ENCODE results near the gene EN2. TPM values are rescaled to one million over a fixed set of nuclear protein-coding genes. Genes with fewer than 3 reads are reported as not detected.
A peak's percentile ranks its signal among the peaks of the same experiment; 100 is the strongest.

The EN2 gene
- total and polyA plus RNA-seq, 2 of the 13 experiments (the other 11 are each of a cell fraction or from before 2014, with no cell fraction given), result not detected

DNA sequence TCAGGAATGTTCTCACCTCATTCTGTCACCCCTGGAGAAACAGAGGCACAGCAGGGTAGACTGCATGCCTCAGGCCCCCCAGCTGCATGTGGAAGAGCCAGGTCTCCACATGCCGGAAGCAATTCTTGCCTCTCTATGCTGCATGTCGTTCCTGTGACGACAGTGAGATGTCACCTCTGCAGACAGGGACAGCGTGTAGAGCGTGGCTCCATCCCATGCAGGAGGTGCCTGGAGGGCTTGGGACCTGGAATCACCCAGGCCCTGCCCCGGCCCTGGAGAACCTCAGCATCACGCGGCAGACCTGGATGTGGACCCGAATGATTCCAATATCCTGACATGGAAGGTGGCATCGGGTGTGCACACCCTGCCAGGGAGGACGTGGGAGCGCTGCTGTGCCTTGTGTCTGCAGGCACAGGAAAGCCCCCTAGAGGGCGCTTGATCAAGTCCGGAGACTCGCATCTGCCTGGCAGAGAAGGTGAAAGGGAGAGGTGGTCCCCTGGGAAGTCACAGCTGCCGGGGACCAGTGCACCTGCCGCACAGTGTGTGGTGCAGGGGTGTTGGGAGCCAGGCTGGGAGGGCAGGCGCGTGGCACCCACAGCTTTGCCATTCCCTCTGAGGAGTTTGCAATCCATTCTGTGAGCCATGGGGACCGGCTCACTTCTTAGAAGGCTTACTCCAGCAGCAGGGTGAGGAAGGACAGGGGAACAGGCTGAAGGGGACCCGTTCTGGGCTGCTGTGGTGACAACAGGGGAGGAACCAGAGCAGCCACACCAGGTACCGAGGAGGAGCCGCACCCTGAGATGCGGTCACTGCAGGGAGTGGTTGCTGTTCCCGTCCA lies 45.3 kb upstream of the EN2 start (continued):
- TF ChIP-seq ZNF687 (CRISPR knock-in tag; IDR thresholded peaks at IDR 0.05), result peak; percentile 32
- TF ChIP-seq HNRNPH1 (optimal IDR thresholded peaks at IDR 0.05; ENCODE audit: low read depth, low read length), result no peak
- TF ChIP-seq POLR2AphosphoS2 (IDR thresholded peaks at IDR 0.05; ENCODE audit: low read depth, low read length), result no peak
- no peak for TF ChIP-seq CSRNP1 (CRISPR knock-in tag; IDR thresholded peaks at IDR 0.05)
- peak; percentile 25; the same call in 1 of the 2 replicates for TF ChIP-seq SMC3 (IDR thresholded peaks at IDR 0.05; ENCODE audit: low read length)
- no peak for TF ChIP-seq ZNF547 (CRISPR knock-in tag; IDR thresholded peaks at IDR 0.05)
- TF ChIP-seq ZFX (CRISPR knock-in tag; IDR thresholded peaks at IDR 0.05; ENCODE audit: low read depth), result no peak
- TF ChIP-seq ZNF496 (CRISPR knock-in tag; IDR thresholded peaks at IDR 0.05; ENCODE audit: insufficient replicate concordance), result no peak
- TF ChIP-seq DPF2 (CRISPR knock-in tag; IDR thresholded peaks at IDR 0.05; ENCODE audit: borderline replicate concordance, low read depth), result no peak
- TF ChIP-seq, protein P1, sequence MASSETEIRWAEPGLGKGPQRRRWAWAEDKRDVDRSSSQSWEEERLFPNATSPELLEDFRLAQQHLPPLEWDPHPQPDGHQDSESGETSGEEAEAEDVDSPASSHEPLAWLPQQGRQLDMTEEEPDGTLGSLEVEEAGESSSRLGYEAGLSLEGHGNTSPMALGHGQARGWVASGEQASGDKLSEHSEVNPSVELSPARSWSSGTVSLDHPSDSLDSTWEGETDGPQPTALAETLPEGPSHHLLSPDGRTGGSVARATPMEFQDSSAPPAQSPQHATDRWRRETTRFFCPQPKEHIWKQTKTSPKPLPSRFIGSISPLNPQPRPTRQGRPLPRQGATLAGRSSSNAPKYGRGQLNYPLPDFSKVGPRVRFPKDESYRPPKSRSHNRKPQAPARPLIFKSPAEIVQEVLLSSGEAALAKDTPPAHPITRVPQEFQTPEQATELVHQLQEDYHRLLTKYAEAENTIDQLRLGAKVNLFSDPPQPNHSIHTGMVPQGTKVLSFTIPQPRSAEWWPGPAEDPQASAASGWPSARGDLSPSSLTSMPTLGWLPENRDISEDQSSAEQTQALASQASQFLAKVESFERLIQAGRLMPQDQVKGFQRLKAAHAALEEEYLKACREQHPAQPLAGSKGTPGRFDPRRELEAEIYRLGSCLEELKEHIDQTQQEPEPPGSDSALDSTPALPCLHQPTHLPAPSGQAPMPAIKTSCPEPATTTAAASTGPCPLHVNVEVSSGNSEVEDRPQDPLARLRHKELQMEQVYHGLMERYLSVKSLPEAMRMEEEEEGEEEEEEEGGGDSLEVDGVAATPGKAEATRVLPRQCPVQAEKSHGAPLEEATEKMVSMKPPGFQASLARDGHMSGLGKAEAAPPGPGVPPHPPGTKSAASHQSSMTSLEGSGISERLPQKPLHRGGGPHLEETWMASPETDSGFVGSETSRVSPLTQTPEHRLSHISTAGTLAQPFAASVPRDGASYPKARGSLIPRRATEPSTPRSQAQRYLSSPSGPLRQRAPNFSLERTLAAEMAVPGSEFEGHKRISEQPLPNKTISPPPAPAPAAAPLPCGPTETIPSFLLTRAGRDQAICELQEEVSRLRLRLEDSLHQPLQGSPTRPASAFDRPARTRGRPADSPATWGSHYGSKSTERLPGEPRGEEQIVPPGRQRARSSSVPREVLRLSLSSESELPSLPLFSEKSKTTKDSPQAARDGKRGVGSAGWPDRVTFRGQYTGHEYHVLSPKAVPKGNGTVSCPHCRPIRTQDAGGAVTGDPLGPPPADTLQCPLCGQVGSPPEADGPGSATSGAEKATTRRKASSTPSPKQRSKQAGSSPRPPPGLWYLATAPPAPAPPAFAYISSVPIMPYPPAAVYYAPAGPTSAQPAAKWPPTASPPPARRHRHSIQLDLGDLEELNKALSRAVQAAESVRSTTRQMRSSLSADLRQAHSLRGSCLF (CRISPR knock-in tag; IDR thresholded peaks at IDR 0.05; ENCODE audit: borderline replicate concordance), result no peak
- no peak for TF ChIP-seq ZNF256 (CRISPR knock-in tag; conservative IDR thresholded peaks at IDR 0.05)
- TF ChIP-seq ZNF263 (CRISPR knock-in tag; IDR thresholded peaks at IDR 0.05), result peak; percentile 63; the same call in 1 of the 2 replicates
- TF ChIP-seq ZNF616 (CRISPR knock-in tag; IDR thresholded peaks at IDR 0.05; ENCODE audit: low read depth), result no peak
- peak; percentile 72 for TF ChIP-seq STAG1 (CRISPR knock-in tag; IDR thresholded peaks at IDR 0.05)
- TF ChIP-seq ASH2L (IDR thresholded peaks at IDR 0.05; ENCODE audit: insufficient read length, low read depth, low read length), result no peak
- no peak for TF ChIP-seq ARHGAP35 (CRISPR knock-in tag; IDR thresholded peaks at IDR 0.05; ENCODE audit: borderline replicate concordance)

Data from HepG2 (cell line).